HepG2 (cell line): ENCODE results near the gene DPEP3. TPM values are rescaled to one million over a fixed set of nuclear protein-coding genes. Genes with fewer than 3 reads are reported as not detected.

Experiments used
- ATF5 ChIP-seq: sonication (generic); formaldehyde crosslinking; IDR thresholded peaks from 2 replicates; pipeline ENCODE4 v1.4.0; 2020; ENCODE audit warnings: mild to moderate bottlenecking, low read depth, missing genetic modification reagents
- CAMTA2 ChIP-seq: sonication (generic); formaldehyde crosslinking; IDR thresholded peaks from 2 replicates; pipeline ENCODE4 v1.4.0; 2020; ENCODE audit warnings: mild to moderate bottlenecking, missing genetic modification reagents, borderline replicate concordance
- DMAP1 ChIP-seq: IDR thresholded peaks from 2 replicates; pipeline ENCODE4 v1.6.1; 2016
- GABPB1 ChIP-seq: IDR thresholded peaks from 2 replicates; pipeline ENCODE4 v1.6.1; 2016; ENCODE audit warnings: mild to moderate bottlenecking, missing genetic modification reagents, moderate library complexity, missing compliant biosample characterization
- HOMEZ ChIP-seq: IDR thresholded peaks from 2 replicates; pipeline ENCODE4 v1.6.1; 2016; ENCODE audit warnings: low read depth
- JARID2 ChIP-seq: sonication (generic); formaldehyde crosslinking; IDR thresholded peaks from 2 replicates; pipeline ENCODE4 v1.8.1; 2023; ENCODE audit warnings: missing genetic modification reagents, inconsistent platforms; ENCODE audit not compliant: insufficient replicate concordance
- KDM5A ChIP-seq: fragments of 200-600 bp; sonication (generic); IDR thresholded peaks from 2 replicates; pipeline ENCODE4 v1.7.0; 2018; ENCODE audit warnings: antibody characterized with exemption, mild to moderate bottlenecking, low read length, borderline replicate concordance
- KLF9 ChIP-seq: IDR thresholded peaks from 2 replicates; pipeline ENCODE4 v1.6.1; 2016; ENCODE audit warnings: low read depth
- LBX2 ChIP-seq: sonication (generic); formaldehyde crosslinking; IDR thresholded peaks from 2 replicates; pipeline ENCODE4 v1.5.0; 2020; ENCODE audit warnings: missing genetic modification reagents, mild to moderate bottlenecking, borderline replicate concordance
- MATR3 ChIP-seq: sonication (generic); formaldehyde crosslinking; IDR thresholded peaks from 2 replicates; pipeline ENCODE4 v1.4.0; 2020; ENCODE audit warnings: missing genetic modification reagents
- MEIS2 ChIP-seq: sonication (generic); formaldehyde crosslinking; IDR thresholded peaks from 2 replicates; pipeline ENCODE4 v1.9.0; 2021; ENCODE audit warnings: mild to moderate bottlenecking, missing genetic modification reagents
- MXD4 ChIP-seq: IDR thresholded peaks from 2 replicates; pipeline ENCODE4 v1.6.1; 2016; ENCODE audit warnings: mild to moderate bottlenecking, missing biosample characterization, missing genetic modification reagents
- NR3C1 ChIP-seq: sonication (generic); formaldehyde crosslinking; IDR thresholded peaks from 2 replicates; pipeline ENCODE4 v1.4.0; 2020; ENCODE audit warnings: missing genetic modification reagents
- PHF8 ChIP-seq: sonication (generic); formaldehyde crosslinking; IDR thresholded peaks from 2 replicates; pipeline ENCODE4 v1.5.0; 2020; ENCODE audit warnings: missing genetic modification reagents
- THAP9 ChIP-seq: sonication (generic); formaldehyde crosslinking; IDR thresholded peaks from 2 replicates; pipeline ENCODE4; 2020; ENCODE audit warnings: missing genetic modification reagents, mild to moderate bottlenecking, borderline replicate concordance
- TMF1 ChIP-seq: sonication (generic); formaldehyde crosslinking; IDR thresholded peaks from 2 replicates; pipeline ENCODE4 v1.8.1; 2022; ENCODE audit warnings: low read depth, missing genetic modification reagents
- ZC3H4 ChIP-seq: sonication (generic); formaldehyde crosslinking; IDR thresholded peaks from 2 replicates; pipeline ENCODE4 v1.4.0; 2020; ENCODE audit warnings: missing genetic modification reagents, borderline replicate concordance
- ZNF225 ChIP-seq: sonication (generic); formaldehyde crosslinking; IDR thresholded peaks from 2 replicates; pipeline ENCODE4 v1.4.0; 2020; ENCODE audit warnings: mild to moderate bottlenecking, missing genetic modification reagents
- ZNF326 ChIP-seq: sonication (generic); formaldehyde crosslinking; IDR thresholded peaks from 2 replicates; pipeline ENCODE4 v1.4.0; 2020; ENCODE audit warnings: missing genetic modification reagents, borderline replicate concordance
- ZNF331 ChIP-seq: sonication (generic); formaldehyde crosslinking; IDR thresholded peaks from 2 replicates; pipeline ENCODE4 v1.4.0; 2020; ENCODE audit warnings: missing genetic modification reagents
- ZNF350 ChIP-seq: sonication (generic); formaldehyde crosslinking; IDR thresholded peaks from 2 replicates; pipeline ENCODE4 v1.4.0; 2020; ENCODE audit warnings: mild to moderate bottlenecking, low read depth, missing genetic modification reagents, borderline replicate concordance
- ZNF468 ChIP-seq: sonication (generic); formaldehyde crosslinking; IDR thresholded peaks from 2 replicates; pipeline ENCODE4 v1.8.0; 2022; ENCODE audit warnings: mild to moderate bottlenecking, moderate library complexity, missing genetic modification reagents
- ZNF746 ChIP-seq: sonication (generic); formaldehyde crosslinking; IDR thresholded peaks from 2 replicates; pipeline ENCODE4 v1.8.0; 2022; ENCODE audit warnings: mild to moderate bottlenecking, missing genetic modification reagents
- ZNF766 ChIP-seq: sonication (generic); formaldehyde crosslinking; IDR thresholded peaks from 2 replicates; pipeline ENCODE4 v1.5.0; 2020; ENCODE audit warnings: missing genetic modification reagents, borderline replicate concordance
- ZNF773 ChIP-seq: sonication (generic); formaldehyde crosslinking; IDR thresholded peaks from 2 replicates; pipeline ENCODE4 v1.4.0; 2020; ENCODE audit warnings: missing genetic modification reagents, borderline replicate concordance
- ZNF816 ChIP-seq: sonication (generic); formaldehyde crosslinking; IDR thresholded peaks from 2 replicates; pipeline ENCODE4 v1.8.0; 2022; ENCODE audit warnings: missing genetic modification reagents, mild to moderate bottlenecking, borderline replicate concordance
- ZSCAN31 ChIP-seq: sonication (generic); formaldehyde crosslinking; IDR thresholded peaks from 2 replicates; pipeline ENCODE4 v1.5.0; 2020; ENCODE audit warnings: low read depth, mild to moderate bottlenecking, missing genetic modification reagents
- ZZZ3 ChIP-seq: sonication (generic); formaldehyde crosslinking; IDR thresholded peaks from 2 replicates; pipeline ENCODE4 v1.4.0; 2020; ENCODE audit warnings: missing genetic modification reagents, mild to moderate bottlenecking, borderline replicate concordance
- polyA plus RNA-seq, 8 experiments: library from polyadenylated mRNA; depleted of rRNA in 3 of 8; stranded (reverse) in 7 of 8; unstranded in 1 of 8; fragments of >200 nt; fragmentation: Illumina TruSeq in 4 of 8; extraction: Trizol in 4 of 8; gene quantifications; 2 replicates each; pipeline versions ENCODE4 v1.2.1 to v1.2.3, GENCODE V29; 2011 to 2016; ENCODE audit warnings: low read depth in 4 of 8, missing spikeins in 1 of 8, mixed read lengths in 1 of 8; ENCODE audit not compliant: insufficient read depth in 1 of 8
- total RNA-seq, 5 experiments: library from RNA; depleted of rRNA; stranded (reverse); fragments of >200 nt; fragmentation: Illumina TruSeq; extraction: Trizol; gene quantifications; 2 replicates each; pipeline ENCODE4 v1.2.3, GENCODE V29; 2016; ENCODE audit warnings: low read depth in 1 of 5

DPEP3 gene
- total and polyA plus RNA-seq, 2 of the 13 experiments (the other 11 are each of a cell fraction or from before 2014, with no cell fraction given) = not detected

- no peak for TF ChIP-seq ZNF766 (CRISPR knock-in tag)
- no peak; the same call in 1 of the 2 replicates for TF ChIP-seq ZSCAN31 (CRISPR knock-in tag)
- no peak; the same call in 1 of the 2 replicates for TF ChIP-seq THAP9 (CRISPR knock-in tag)
- no peak for TF ChIP-seq ZNF350 (CRISPR knock-in tag)
- TF ChIP-seq JARID2 = no peak
- peak; percentile 95 for TF ChIP-seq ZNF746 (CRISPR knock-in tag)
- no peak for TF ChIP-seq PHF8 (CRISPR knock-in tag)
- TF ChIP-seq ZNF816 (CRISPR knock-in tag) = peak; percentile 86; the same call in 1 of the 2 replicates
- TF ChIP-seq ZZZ3 = no peak; the same call in 1 of the 2 replicates
- no peak for TF ChIP-seq NR3C1 (CRISPR knock-in tag)
- TF ChIP-seq LBX2 (CRISPR knock-in tag) = 0 out of 2 replicates have a peak, but pooled peaks have one; percentile 24
- TF ChIP-seq ZNF773 (CRISPR knock-in tag) = no peak
- no peak for TF ChIP-seq MATR3
- TF ChIP-seq MXD4 (CRISPR knock-in tag) = no peak; the same call in 1 of the 2 replicates
- TF ChIP-seq ZNF225 = no peak
- no peak for TF ChIP-seq GABPB1
- no peak for TF ChIP-seq DMAP1 (CRISPR knock-in tag)
- no peak; the same call in 1 of the 2 replicates for TF ChIP-seq ATF5 (CRISPR knock-in tag)
- no peak for TF ChIP-seq ZNF326 (CRISPR knock-in tag)
- TF ChIP-seq KLF9 = no peak
- TF ChIP-seq KDM5A = no peak
- TF ChIP-seq CAMTA2 (CRISPR knock-in tag) = no peak
- no peak for TF ChIP-seq MEIS2 (CRISPR knock-in tag)
- TF ChIP-seq ZNF468 (CRISPR knock-in tag) = no peak
- TF ChIP-seq TMF1 (CRISPR knock-in tag) = no peak
- TF ChIP-seq HOMEZ (CRISPR knock-in tag) = no peak; the same call in 1 of the 2 replicates
- no peak for TF ChIP-seq ZC3H4
- TF ChIP-seq ZNF331 (CRISPR knock-in tag) = 0 out of 2 replicates have a peak, but pooled peaks have one; percentile 46
Measured at GRCh38 chr16:67943256-67943618, 37.1 kb downstream of the DPEP3 start (continued).
